ENCODE results near the gene AQP5. TPM values are rescaled to one million over a fixed set of nuclear protein-coding genes. Genes with fewer than 3 reads are reported as not detected.

Gene AQP5
- total and polyA plus RNA-seq, 11 donors = 0.20 to 0.78 (median 0.51) TPM; not detected in 4

DNA sequence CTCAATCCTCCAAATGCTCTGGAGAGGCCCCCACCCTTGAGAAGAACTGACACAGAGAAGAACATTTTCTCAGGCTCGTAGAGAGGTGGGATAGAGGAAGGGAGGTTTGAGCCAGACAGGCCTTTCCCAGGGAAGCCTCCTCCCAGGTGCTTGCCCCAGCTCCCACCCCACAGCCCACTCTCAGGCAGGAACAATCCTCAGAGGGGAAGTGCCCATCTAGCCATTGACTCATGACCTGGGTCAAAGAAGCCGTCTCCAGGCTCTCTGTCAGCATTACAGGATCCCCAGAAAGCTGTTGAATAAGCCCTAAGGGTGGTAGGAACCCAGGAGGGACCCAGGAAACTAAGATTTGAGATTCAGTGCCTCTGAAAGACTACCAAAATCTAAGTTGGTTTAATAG is 14.9 kb downstream of the AQP5 start:
- intact Hi-C loops (cut with DNase I) = no loop called here
- ATAC-seq (no peak), DNase-seq (no peak)
- no peaks in the 10 kb centered on the region for H3K36me3 ChIP-seq
- TF ChIP-seq POLR2A (IDR thresholded peaks at IDR 0.05) = no peak
- TF ChIP-seq, protein P1, sequence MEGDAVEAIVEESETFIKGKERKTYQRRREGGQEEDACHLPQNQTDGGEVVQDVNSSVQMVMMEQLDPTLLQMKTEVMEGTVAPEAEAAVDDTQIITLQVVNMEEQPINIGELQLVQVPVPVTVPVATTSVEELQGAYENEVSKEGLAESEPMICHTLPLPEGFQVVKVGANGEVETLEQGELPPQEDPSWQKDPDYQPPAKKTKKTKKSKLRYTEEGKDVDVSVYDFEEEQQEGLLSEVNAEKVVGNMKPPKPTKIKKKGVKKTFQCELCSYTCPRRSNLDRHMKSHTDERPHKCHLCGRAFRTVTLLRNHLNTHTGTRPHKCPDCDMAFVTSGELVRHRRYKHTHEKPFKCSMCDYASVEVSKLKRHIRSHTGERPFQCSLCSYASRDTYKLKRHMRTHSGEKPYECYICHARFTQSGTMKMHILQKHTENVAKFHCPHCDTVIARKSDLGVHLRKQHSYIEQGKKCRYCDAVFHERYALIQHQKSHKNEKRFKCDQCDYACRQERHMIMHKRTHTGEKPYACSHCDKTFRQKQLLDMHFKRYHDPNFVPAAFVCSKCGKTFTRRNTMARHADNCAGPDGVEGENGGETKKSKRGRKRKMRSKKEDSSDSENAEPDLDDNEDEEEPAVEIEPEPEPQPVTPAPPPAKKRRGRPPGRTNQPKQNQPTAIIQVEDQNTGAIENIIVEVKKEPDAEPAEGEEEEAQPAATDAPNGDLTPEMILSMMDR (IDR thresholded peaks at IDR 0.05) = no peak
- no peak overlapping the region for H3K4me3 ChIP-seq
- no peaks in the 10 kb centered on the region for H3K9me3 ChIP-seq
- H3K4me1 ChIP-seq = peaks cover 0 to 23% (median 7%) of the 10 kb centered on the region in 12 donors
- H3K27me3 ChIP-seq = peaks cover 0 to 15% (median 0%) of the 10 kb centered on the region in 9 donors
- 81 to 91% (median 90%) methylated on average over 2 of the region's 2 CpGs for WGBS, 4 donors
- H3K27ac ChIP-seq = no peak overlapping the region

DNA sequence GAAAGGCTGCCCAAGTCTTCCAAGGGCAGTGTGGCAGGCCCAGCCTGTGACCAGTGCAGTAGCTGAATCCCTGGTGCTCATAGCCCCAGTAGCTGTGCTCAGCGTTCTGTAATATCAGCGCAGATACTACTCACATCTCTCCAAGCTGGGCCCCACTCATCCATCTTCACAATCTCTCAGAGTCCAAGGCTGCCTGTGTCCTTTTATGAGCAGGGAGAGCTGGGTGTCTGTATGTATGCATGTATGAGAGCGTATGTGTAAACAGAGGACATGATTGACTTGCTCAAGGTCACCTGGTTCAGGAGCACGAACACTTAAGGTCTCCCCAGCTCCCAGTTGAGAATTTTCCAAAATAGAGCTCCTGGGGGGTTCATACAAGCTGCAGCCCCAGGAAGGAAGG is 16.5 kb downstream of the AQP5 start:
- Histone ChIP-seq H3K9me3 (no peaks in the 10 kb centered on the region), H3K27me3 (peaks cover 0 to 15% (median 0%) of the 10 kb centered on the region in 9 donors), H3K36me3 (no peaks in the 10 kb centered on the region), H3K4me1 (peaks cover 0 to 37% (median 7%) of the 10 kb centered on the region in 12 donors), H3K27ac (no peak overlapping the region), H3K4me3 (no peak overlapping the region)
- intact Hi-C loops (cut with DNase I) = no loop called here
- ATAC-seq (no peak), DNase-seq (no peak)
- WGBS, 4 donors = 68 to 90% (median 81%) methylated on average over 4 of the region's 4 CpGs
- TF ChIP-seq, protein P1 (IDR thresholded peaks at IDR 0.05) = no peak
- no peak for TF ChIP-seq POLR2A (IDR thresholded peaks at IDR 0.05)

DNA sequence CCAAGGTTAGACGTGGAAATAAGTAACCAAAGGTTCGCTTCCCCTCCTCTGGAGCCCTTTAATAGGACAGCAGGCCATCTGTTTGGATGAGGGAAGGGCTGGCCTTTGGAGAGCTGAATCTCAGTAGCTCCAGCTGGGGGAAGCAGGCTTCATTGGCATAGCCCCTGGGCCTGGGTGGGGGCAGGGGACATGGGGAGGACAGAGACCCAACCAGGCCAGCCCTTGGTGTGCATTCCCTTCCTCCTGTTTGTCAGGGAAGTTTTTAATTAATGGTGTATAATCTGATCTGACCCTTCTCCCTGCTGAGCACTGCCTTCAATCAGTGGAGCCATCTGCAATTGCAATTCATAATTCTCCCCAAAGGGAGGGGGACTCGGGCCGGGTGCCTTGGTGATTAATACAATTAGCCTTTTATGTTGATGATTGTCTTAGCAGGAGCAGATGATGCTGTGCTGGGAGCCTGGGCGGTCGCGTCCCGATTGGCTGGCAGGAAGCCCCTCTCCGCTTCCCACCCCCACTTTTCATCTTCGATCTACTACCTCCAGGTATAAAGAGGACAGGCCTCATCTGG is 17.4 kb downstream of the AQP5 start:
- Histone ChIP-seq H3K27me3 (peaks cover 0 to 6% (median 0%) of the 10 kb centered on the region in 9 donors), H3K4me1 (peaks cover 0 to 44% (median 14%) of the 10 kb centered on the region in 12 donors), H3K36me3 (no peaks in the 10 kb centered on the region), H3K27ac (no peak overlapping the region), H3K9me3 (no peaks in the 10 kb centered on the region), H3K4me3 (no peak overlapping the region)
- 69 to 87% (median 75%) methylated on average over 10 of the region's 10 CpGs for WGBS, 4 donors
- no peak for ATAC-seq
- DNase-seq = no peak
- intact Hi-C loops (cut with DNase I) = no loop called here
- TF ChIP-seq POLR2A (IDR thresholded peaks at IDR 0.05) = no peak
- TF ChIP-seq, protein P1 (IDR thresholded peaks at IDR 0.05) = no peak

DNA sequence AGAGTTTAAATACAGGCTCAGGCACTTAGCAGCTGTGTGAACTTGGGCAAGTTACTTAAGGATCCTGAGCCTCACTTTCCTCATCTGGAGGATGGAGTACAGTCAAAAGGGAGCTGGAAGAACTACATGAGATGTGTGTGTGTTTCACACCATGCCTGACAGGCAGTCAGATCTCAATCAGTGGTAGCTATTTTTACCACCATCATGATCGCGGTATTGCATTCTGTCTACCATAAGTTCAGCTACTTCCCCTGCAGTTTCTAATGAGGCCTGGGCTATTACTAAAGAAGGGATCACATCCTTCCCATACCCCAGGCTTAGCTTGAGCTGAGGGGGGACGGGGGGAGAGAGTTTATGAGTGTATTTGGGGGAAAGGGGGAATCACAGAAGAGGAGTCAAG is 18.1 kb downstream of the AQP5 start:
- intact Hi-C loops (cut with DNase I) = no loop called here
- 86 to 97% (median 90%) methylated on average over 3 of the region's 3 CpGs for WGBS, 4 donors

More for the DNA sequence above, 18.1 kb downstream of the AQP5 start:
- Histone ChIP-seq H3K27me3 (peaks cover 0 to 1% (median 0%) of the 10 kb centered on the region in 9 donors), H3K36me3 (no peaks in the 10 kb centered on the region), H3K4me1 (peaks cover 0 to 43% (median 15%) of the 10 kb centered on the region in 12 donors), H3K4me3 (no peak overlapping the region), H3K27ac (no peak overlapping the region), H3K9me3 (no peaks in the 10 kb centered on the region)
- DNase-seq (no peak), ATAC-seq (no peak)
- no peak for TF ChIP-seq POLR2A (IDR thresholded peaks at IDR 0.05)
- TF ChIP-seq, protein P1 (IDR thresholded peaks at IDR 0.05) = no peak
